H1 (cell line): ENCODE measurements around the gene DOCK1. TPM values are rescaled to one million over a fixed set of nuclear protein-coding genes. Genes with fewer than 3 reads are reported as not detected.

ENCODE experiments used
- CTCF ChIA-PET: fragments of 300-600 bp; sonication (Branson Sonifier 250); formaldehyde crosslinking; loops from one replicate; lab custom pipeline; 2021; ENCODE audit not compliant: partially characterized antibody; lab: Charles Lee
- POLR2A ChIA-PET: fragments of 300-600 bp; sonication (Branson Sonifier 250); formaldehyde crosslinking; loops from one replicate; lab custom pipeline; 2021; ENCODE audit warnings: inconsistent platforms; ENCODE audit not compliant: partially characterized antibody; lab: Charles Lee
- DNase-seq, 2 experiments: peaks; one replicate each; pipeline versions ENCODE4 v3.0.0 to v3.0.0-alpha.2; 2010 to 2022; ENCODE audit warnings: low spot score in 2 of 2, low read depth in 1 of 2, mixed read lengths in 1 of 2
- FAIRE-seq: peaks from 2 replicates; lab custom pipeline; 2011; peaks lifted over from hg19 to GRCh38; lab: Jason Lieb, UNC
- H2AFZ ChIP-seq: 2 replicates; pipeline ENCODE4 v1.8.1; 2012; ENCODE audit warnings: low read length, inconsistent platforms
- H2AK5ac ChIP-seq: 2 replicates; pipeline ENCODE4 v1.6.1; 2013; ENCODE audit warnings: low read depth, low read length
- H2BK120ac ChIP-seq: replicated peaks from 2 replicates; pipeline ENCODE3; 2013; ENCODE audit warnings: low read depth, low read length, inconsistent platforms
- H2BK12ac ChIP-seq: 2 replicates; pipeline ENCODE4 v1.6.1; 2013; ENCODE audit warnings: low read depth, low read length
- H2BK15ac ChIP-seq: 2 replicates; pipeline ENCODE4 v1.6.1; 2013; ENCODE audit warnings: low read length
- H2BK20ac ChIP-seq: 2 replicates; pipeline ENCODE4 v1.6.1; 2013; ENCODE audit warnings: low read length
- H2BK5ac ChIP-seq: 2 replicates; pipeline ENCODE4 v1.6.1; 2013; ENCODE audit warnings: low read depth, low read length
- H3K14ac ChIP-seq: 2 replicates; pipeline ENCODE4 v1.6.1; 2013; ENCODE audit warnings: inconsistent platforms; ENCODE audit not compliant: insufficient read length
- H3K18ac ChIP-seq: 2 replicates; pipeline ENCODE4 v1.6.1; 2013; ENCODE audit warnings: low read length; ENCODE audit errors: extremely low read depth
- H3K23ac ChIP-seq: 2 replicates; pipeline ENCODE4 v1.6.1; 2013; ENCODE audit warnings: inconsistent platforms; ENCODE audit not compliant: insufficient read length
- H3K23me2 ChIP-seq: 2 replicates; pipeline ENCODE4 v1.6.1; 2013; ENCODE audit warnings: low read depth, low read length
- H3K27ac ChIP-seq: 2 replicates; pipeline ENCODE4 v1.6.1; 2011; ENCODE audit warnings: low read depth, low read length, inconsistent platforms
- H3K27me3 ChIP-seq, 4 experiments: replicated peaks in 1 of 4; 1 replicate in 1 of 4; 2 replicates in 3 of 4; pipeline versions ENCODE4 v1.6.1 to v1.8.1; 2011 to 2013; ENCODE audit warnings: low read length in 3 of 4, mild to moderate bottlenecking in 3 of 4, inconsistent platforms in 2 of 4, mixed read lengths in 2 of 4, moderate library complexity in 1 of 4; ENCODE audit not compliant: control insufficient read depth in 3 of 4, insufficient read depth in 3 of 4; ENCODE audit errors: extremely low read depth in 1 of 4
- H3K36me3 ChIP-seq, 4 experiments: 2 replicates each; pipeline versions ENCODE4 v1.6.1 to v1.8.1; 2011 to 2013; ENCODE audit warnings: mild to moderate bottlenecking in 4 of 4, low read length in 3 of 4, moderate library complexity in 2 of 4, control low read depth in 1 of 4, inconsistent platforms in 1 of 4; ENCODE audit not compliant: insufficient read depth in 4 of 4, control insufficient read depth in 2 of 4
- H3K4ac ChIP-seq: replicated peaks from 2 replicates; pipeline ENCODE3; 2013; ENCODE audit warnings: low read length, low read depth, mixed read lengths, inconsistent platforms; ENCODE audit not compliant: insufficient read length
- H3K4me1 ChIP-seq, 4 experiments: replicated peaks in 1 of 4; 1 replicate in 1 of 4; 2 replicates in 3 of 4; pipeline versions ENCODE4 v1.6.1 to v1.8.1; 2011 to 2013; ENCODE audit warnings: low read length in 3 of 4, inconsistent platforms in 2 of 4, mixed read lengths in 1 of 4; ENCODE audit not compliant: insufficient read depth in 4 of 4, control insufficient read depth in 3 of 4
- H3K4me2 ChIP-seq, 2 experiments: 2 replicates each; pipeline versions ENCODE4 v1.6.1 to v1.8.1; 2011 to 2013; ENCODE audit warnings: low read depth in 2 of 2, low read length in 2 of 2, control low read depth in 1 of 2, inconsistent platforms in 1 of 2, mild to moderate bottlenecking in 1 of 2; ENCODE audit not compliant: insufficient read depth in 1 of 2
- H3K4me3 ChIP-seq, 4 experiments: fragments of 200-600, 300-600 bp in 1 of 4; sonication (generic), shearing (Covaris generic), sonication (Bioruptor Twin) in 1 of 4; 2 replicates each; pipeline versions ENCODE4 v1.5.1 to v1.8.1; 2011 to 2016; ENCODE audit warnings: low read length in 4 of 4, low read depth in 3 of 4, control low read depth in 2 of 4, inconsistent platforms in 2 of 4, mild to moderate bottlenecking in 2 of 4, mixed read lengths in 1 of 4, moderate library complexity in 1 of 4; ENCODE audit not compliant: insufficient read depth in 2 of 4; ENCODE audit errors: extremely low read depth in 1 of 4
- H3K56ac ChIP-seq: replicated peaks from 2 replicates; pipeline ENCODE3; 2013; ENCODE audit warnings: low read depth, mild to moderate bottlenecking, mixed read lengths, low read length, inconsistent platforms; ENCODE audit not compliant: insufficient read length
- H3K79me1 ChIP-seq: 2 replicates; pipeline ENCODE4 v1.6.1; 2013; ENCODE audit warnings: low read depth, low read length, control low read depth
- H3K79me2 ChIP-seq, 2 experiments: 2 replicates each; pipeline versions ENCODE4 v1.6.1 to v1.8.1; 2012 to 2013; ENCODE audit warnings: low read length in 2 of 2, mild to moderate bottlenecking in 2 of 2, inconsistent platforms in 1 of 2; ENCODE audit not compliant: insufficient read depth in 2 of 2, control insufficient read depth in 1 of 2
- H3K9ac ChIP-seq, 4 experiments: replicated peaks in 1 of 4; 1 replicate in 1 of 4; 2 replicates in 3 of 4; pipeline versions ENCODE4 v1.6.1 to v1.8.1; 2011 to 2013; ENCODE audit warnings: low read depth in 3 of 4, low read length in 3 of 4, control low read depth in 2 of 4, mild to moderate bottlenecking in 2 of 4, moderate library complexity in 2 of 4, inconsistent platforms in 1 of 4; ENCODE audit errors: extremely low read depth in 1 of 4
- H3K9me3 ChIP-seq, 2 experiments: 2 replicates each; pipeline versions ENCODE4 v1.6.1 to v1.8.1; 2012 to 2013; ENCODE audit warnings: mild to moderate bottlenecking in 2 of 2, moderate library complexity in 2 of 2, control low read depth in 1 of 2, inconsistent platforms in 1 of 2, low read depth in 1 of 2, low read length in 1 of 2, mixed read lengths in 1 of 2; ENCODE audit not compliant: insufficient read depth in 2 of 2
- H4K20me1 ChIP-seq, 2 experiments: replicated peaks in 1 of 2; 2 replicates each; pipeline versions ENCODE3 to v1.8.1; 2011 to 2013; ENCODE audit warnings: inconsistent platforms in 2 of 2, low read length in 2 of 2, mild to moderate bottlenecking in 1 of 2; ENCODE audit not compliant: insufficient read depth in 2 of 2, control insufficient read depth in 1 of 2
- H4K5ac ChIP-seq: 2 replicates; pipeline ENCODE4 v1.6.1; 2013; ENCODE audit warnings: low read length, low read depth, mixed read lengths, inconsistent platforms; ENCODE audit not compliant: insufficient read length
- H4K8ac ChIP-seq: 2 replicates; pipeline ENCODE4 v1.8.0; 2013; ENCODE audit warnings: mild to moderate bottlenecking, moderate library complexity, low read length, inconsistent platforms; ENCODE audit not compliant: insufficient read depth; ENCODE audit errors: extremely low read depth
- H4K91ac ChIP-seq: replicated peaks from 2 replicates; pipeline ENCODE3; 2013; ENCODE audit warnings: low read length, mixed read lengths, inconsistent platforms; ENCODE audit not compliant: insufficient read length
- CHD2 ChIP-seq: IDR thresholded peaks from 2 replicates; pipeline ENCODE4 v1.6.1; 2012; ENCODE audit warnings: low read length, improper control_type of control experiment
- POLR2AphosphoS5 ChIP-seq: IDR thresholded peaks from 2 replicates; pipeline ENCODE4 v1.6.1; 2011; ENCODE audit warnings: low read depth, low read length
- SIN3A ChIP-seq, 2 experiments: IDR thresholded peaks in 1 of 2; conservative IDR thresholded peaks in 1 of 2; 2 replicates each; pipeline ENCODE4 v1.6.1; 2011 to 2012; ENCODE audit warnings: low read length in 2 of 2, improper control_type of control experiment in 1 of 2, low read depth in 1 of 2, mild to moderate bottlenecking in 1 of 2
- TBP ChIP-seq: IDR thresholded peaks from 2 replicates; pipeline ENCODE4 v1.6.1; 2011; ENCODE audit warnings: low read depth, low read length, improper control_type of control experiment
- USF2 ChIP-seq: IDR thresholded peaks from 2 replicates; pipeline ENCODE4 v1.6.1; 2011; ENCODE audit warnings: low read length, improper control_type of control experiment
- WGBS, 2 experiments: shearing (Covaris generic) in 1 of 2; methylation state at CpG; one replicate each; pipeline versions ENCODE4 v1.1.6 to v1.1.7; 2013 to 2015; ENCODE audit warnings: low lambda C conversion rate in 2 of 2, mixed read lengths in 2 of 2, inconsistent platforms in 1 of 2, low coverage in 1 of 2, missing lambda C conversion rate in 1 of 2; ENCODE audit not compliant: insufficient replicate concordance in 2 of 2, insufficient coverage in 1 of 2, insufficient read length in 1 of 2; ENCODE audit errors: extremely low coverage in 1 of 2, missing lambda C conversion rate in 1 of 2; 5-methylcytosine and 5-hydroxymethylcytosine counted together
- polyA plus RNA-seq, 7 experiments: library from polyadenylated mRNA; depleted of rRNA in 3 of 7; stranded (reverse) in 5 of 7; unstranded in 2 of 7; fragments of >200 nt in 5 of 7; fragments of 200-250 nt in 2 of 7; gene quantifications; 1 replicate in 5 of 7; 2 replicates in 1 of 7; 4 replicates in 1 of 7; pipeline versions ENCODE4 v1.2.1 to v1.2.3, GENCODE V29; 2011 to 2013; ENCODE audit warnings: missing spikeins in 2 of 7, mixed read lengths in 2 of 7
- total RNA-seq: library from RNA; stranded (reverse); fragmentation: NEBNext Ultra II Directional; extraction: Animal tissue kit (Norgen Biotek cat#: 25700); gene quantifications from 2 replicates; pipeline ENCODE4 v1.2.1, GENCODE V29; 2021

DOCK1 gene
- total and polyA plus RNA-seq, 2 of the 8 experiments (the other 6 are each of a cell fraction or from before 2014, with no cell fraction given): 11.6 to 53.0 TPM

GRCh38 chr10:127018298-127018650, 113.0 kb downstream of the DOCK1 start:
- Histone ChIP-seq H3K23ac (no peak overlapping the region), H3K14ac (no peak overlapping the region), H3K4me1 (no peaks in the 10 kb centered on the region), H3K9me3 (no peaks in the 10 kb centered on the region), H2BK12ac (no peak overlapping the region), H3K4me2 (no peak overlapping the region), H3K27ac (no peak overlapping the region), H2AK5ac (no peak overlapping the region), H3K27me3 (no peaks in the 10 kb centered on the region), H3K56ac (no peak overlapping the region), H3K79me1 (peaks cover 4% of the 10 kb centered on the region; the same call in 1 of the 2 replicates), H4K20me1 (peaks cover 0 to 19% of the 10 kb centered on the region in 2 experiments), H2BK5ac (no peak overlapping the region), H2BK120ac (no peak overlapping the region), H3K79me2 (no peaks in the 10 kb centered on the region), H3K4me3 (no peak overlapping the region), H3K23me2 (peaks cover 10% of the 10 kb centered on the region), H2BK20ac (no peak overlapping the region), H4K5ac (no peak overlapping the region), H3K9ac (no peak overlapping the region), H3K4ac (no peak overlapping the region), H2BK15ac (no peak overlapping the region), H3K36me3 (peaks cover 2 to 19% (median 6%) of the 10 kb centered on the region in 4 experiments; a peak in 5 of 8 replicates), H4K8ac (no peak overlapping the region), H4K91ac (no peak overlapping the region), H2AFZ (no peak overlapping the region), H3K18ac (no peak overlapping the region)
- DNase-seq (no peak), FAIRE-seq (no peak)
- POLR2A ChIA-PET: no interaction called here
- WGBS, 2 experiments: 96% methylated on average over 4 of the region's 4 CpGs; no CpG with 5 or more reads in 1 of the 2 experiments
- CTCF ChIA-PET: no interaction called here
- TF ChIP-seq CHD2 (no peak), TBP (no peak), POLR2AphosphoS5 (no peak), USF2 (no peak), SIN3A (conservative IDR thresholded peaks at IDR 0.05 in 1 of 2, IDR thresholded peaks at IDR 0.05 in 1 of 2; ENCODE audit: low read depth in 1 of 2, low read length in 2 of 2) (no peak)
